NCI-H1417 treated with DMSO at 0.1 percent for 48 hours (cell line): ENCODE data around the gene AJAP1.
"Not testable (repeated sequence)": the region's sequence is repeated elsewhere in the genome, so short reads cannot be mapped to it uniquely, and the experiment has no call there.

Experiments used
- DNase-seq: peaks from one replicate; lab custom pipeline; 2025; lab: John Stamatoyannopoulos, UW

The AJAP1 gene

DNA sequence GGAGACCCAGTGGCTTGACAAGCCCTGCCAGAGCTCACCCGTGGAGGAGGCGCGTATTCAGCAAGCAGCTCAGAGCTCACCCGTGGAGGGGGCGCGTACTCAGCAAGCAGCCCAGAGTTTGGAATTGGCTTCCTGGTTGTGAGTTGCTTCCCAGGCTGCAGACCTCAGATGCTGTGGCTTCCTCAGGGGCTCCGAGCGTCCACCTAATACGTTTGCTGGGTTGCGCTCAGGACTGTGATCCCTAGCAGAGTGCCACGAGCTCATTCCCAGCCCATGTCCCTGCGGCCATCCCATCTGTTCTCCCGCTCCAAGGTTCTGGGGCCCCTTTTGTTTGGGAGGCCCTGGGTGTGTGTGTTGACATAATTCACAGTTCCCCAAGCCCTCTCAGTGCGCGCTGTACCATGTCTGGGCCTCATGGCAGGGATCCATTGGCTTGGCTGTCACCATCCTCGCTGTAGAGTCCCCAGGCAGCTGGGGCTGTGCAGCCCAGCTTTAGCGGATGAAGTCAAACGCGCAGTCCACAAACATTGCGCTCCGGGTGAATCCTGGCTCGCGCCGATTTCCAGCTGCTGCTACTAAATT lies 3.6 kb downstream of the AJAP1 start:
- DNase-seq, result no peak

DNA sequence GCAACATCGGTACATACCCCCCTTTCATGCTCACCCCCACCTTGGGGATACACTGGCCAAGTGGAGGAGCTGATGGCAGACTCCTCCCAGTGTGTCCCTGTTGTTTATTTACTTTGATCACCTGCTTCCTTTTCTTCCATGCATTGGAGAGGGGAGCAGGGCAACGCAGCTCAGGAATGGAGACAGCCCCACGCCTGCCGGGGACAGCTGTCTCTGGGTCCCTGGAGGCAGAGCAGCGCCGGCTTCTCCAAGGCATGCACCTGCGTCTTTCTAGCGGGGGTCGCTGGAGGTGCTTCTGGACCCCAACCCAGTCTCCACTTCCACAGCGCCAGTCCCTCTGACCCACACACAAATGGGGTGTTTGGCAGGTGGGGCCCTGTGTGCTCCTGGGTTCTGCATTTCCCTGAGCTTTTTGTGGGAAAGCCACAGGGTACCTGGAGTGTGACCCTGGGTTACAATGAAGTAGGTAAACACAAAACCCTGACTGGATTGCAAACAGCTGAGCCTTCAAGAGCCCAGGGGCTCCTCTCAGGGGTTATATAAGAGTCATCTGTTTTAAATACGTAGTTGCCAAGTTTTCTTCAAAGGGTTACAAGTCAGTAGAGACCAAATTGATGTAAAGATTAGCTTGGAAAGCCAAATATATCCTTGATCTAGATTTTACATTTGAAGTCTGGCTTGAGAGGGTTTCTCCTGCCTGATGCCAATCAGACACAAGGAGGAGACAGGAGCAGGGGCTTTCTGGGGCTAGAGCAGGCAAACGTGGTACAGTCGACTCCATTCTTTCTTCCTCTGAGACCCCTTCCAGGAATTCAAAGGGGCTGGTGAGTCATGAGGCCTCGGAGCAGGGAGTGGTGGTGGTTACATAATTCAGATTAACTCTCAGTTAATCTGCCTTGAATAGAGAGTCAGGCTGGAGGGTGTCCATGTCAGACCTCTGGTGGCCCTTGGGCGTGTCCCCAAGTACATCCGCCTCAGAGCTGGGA lies 4.5 kb downstream of the AJAP1 start:
- no peak for DNase-seq

DNA sequence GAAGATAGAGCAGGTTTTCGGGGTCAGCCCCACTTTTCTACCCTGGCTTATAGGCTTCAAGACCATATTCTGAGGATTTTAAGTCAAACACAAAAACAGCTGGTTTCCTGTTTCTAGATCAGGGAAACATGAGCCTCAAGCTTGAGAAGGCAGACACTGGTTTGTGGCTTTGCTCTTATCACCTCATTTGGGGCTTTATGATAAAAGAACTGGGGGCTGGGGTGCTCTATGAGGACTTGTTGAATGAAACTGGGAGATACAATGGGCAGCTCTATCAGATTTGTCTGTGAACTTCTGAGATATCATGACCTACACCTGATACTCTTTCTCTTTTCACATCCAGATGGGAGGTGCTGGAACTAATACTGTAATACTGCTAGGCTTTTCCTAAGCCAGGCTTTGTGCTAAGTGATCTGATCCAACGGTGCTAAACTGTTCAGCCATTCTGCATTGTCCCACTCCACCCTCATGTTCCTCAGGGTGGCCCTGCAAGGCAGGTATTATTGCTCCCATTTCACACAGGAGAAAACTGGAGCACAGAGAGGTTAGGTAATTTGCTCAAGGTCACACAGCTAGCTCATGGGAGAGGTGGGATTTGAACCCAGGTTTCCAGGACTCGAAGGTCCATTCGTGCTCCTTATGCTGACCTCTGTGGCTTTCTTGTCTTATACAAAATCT lies 6.6 kb downstream of the AJAP1 start:
- no peak for DNase-seq

DNA sequence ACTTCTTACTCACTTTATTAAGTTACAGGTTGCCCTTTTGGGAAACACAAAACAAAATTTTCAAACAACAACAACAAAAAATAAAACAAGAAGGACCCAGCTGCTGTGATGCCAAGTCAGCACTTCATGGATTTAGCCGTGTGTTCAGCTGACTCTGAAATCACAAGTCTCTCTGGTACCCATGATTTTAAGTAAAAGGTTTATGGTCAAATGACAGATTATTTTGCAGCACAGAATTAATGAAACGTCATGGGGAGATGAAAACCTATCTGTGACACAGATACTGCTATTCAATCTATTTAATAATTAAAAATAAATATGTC lies 7.1 kb downstream of the AJAP1 start:
- no peak for DNase-seq

DNA sequence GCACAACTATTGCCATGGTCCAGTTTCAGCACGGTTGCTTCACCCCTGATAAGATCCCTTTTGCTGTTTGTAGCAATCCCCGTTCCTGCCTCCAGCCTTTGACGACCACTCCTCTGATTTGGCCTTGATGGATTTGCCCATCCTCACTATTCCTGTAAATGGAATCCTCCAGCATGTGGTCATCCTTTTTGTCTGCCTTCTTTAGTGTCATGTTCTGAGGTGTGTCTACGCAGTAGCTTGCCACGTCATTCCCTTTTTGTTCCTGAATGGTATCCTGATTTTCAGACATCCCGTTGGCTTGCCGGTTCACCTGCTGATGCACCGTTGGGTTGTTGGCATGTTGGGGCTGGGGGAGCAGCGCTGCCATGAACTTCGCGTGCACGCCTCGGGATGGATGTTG lies 7.8 kb downstream of the AJAP1 start:
- DNase-seq, result no peak

DNA sequence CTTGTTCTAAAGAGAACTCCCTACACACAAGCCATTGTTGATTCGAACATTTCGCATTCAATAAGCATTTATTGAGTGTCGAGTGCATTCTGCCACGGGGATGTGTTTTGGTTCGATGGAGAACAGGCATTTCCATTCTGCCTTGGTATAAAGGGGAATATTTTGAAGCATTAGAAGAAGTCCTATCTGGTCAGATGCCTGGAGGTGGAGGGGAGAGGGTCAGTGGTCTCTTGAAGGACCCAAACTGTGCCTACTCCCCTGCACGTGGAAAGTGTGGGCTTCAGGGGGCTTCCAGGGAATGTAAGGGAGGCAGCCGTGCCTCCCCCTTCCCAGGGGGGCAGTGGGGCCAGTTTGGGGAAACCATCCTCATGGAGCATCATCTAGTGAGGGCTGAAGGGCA lies 8.3 kb downstream of the AJAP1 start:
- no peak for DNase-seq

DNA sequence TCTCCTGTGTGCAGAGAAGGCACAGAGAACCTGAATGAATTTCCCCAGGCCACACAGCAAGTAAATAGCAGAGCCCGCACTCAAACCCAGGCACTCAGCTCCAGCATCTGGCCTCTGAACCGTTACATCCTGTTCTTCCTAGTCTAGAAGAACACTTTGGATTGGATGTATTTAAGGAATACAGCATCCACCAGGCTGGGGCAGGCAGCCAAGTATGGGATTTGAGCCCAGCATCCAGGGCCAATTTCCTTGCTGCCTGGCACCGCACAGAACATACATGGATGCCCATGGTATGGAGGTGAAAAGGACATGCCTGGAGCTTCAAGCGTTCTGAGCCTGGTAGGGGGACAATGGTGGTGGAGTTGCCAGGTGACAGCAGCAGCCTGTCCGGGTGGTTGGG lies 9.7 kb downstream of the AJAP1 start:
- no peak for DNase-seq

DNA sequence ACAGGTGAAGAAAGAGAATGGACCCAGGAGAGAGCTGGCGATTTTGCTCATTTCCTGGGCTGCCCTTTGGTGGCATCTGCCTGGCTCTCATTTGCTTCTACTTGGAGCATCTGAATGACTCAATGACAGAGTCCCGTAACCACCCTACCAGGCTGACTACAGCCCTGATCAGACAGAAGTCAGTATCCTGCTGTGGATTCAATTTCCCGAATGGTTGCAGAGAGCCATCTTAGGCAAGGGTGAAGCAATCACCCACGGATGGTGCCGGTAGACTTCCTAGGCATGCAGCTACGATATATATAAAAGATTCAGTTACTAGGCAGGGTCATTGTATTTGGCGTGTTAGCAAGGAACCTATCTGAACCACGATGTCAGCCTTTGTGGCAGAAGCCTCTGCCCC lies 10.2 kb downstream of the AJAP1 start:
- no peak for DNase-seq

DNA sequence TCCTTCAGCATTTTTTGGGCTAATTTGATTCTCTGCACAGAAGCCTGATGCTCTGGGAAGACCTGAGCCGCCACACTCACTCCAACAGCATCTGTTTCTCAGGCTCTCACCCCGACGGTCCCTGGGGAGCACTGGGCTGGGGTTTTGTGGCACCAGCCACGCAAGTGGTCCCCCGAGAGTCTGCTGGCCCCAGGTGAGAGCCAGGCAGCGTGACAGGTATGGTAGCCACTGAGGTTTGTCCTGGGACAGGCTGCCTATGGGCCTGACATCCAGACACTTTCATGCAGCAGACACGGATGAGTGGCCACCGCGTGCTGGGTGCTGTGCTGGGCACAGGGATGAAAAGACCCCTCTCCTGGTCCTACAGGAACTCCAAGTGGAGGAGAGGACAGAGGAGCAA lies 11.0 kb downstream of the AJAP1 start:
- no peak for DNase-seq

DNA sequence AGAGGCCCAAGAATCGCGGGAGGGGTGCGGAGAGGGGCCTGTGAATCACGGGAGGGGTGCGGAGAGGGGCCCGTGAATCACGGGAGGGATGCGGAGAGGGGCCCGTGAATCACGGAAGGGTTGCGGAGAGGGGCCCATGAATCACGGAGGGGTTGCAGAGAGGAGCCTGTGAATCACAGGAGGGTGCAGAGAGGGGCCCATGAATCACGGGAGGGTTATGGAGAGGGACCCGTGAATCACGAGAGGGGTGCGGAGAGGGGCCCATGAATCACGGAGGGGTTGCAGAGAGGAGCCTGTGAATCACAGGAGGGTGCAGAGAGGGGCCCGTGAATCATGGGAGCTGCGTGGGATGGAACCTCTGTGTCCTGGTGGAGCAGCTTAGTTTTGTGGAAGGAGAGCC lies 12.3 kb downstream of the AJAP1 start:
- DNase-seq, result not testable (repeated sequence)

DNA sequence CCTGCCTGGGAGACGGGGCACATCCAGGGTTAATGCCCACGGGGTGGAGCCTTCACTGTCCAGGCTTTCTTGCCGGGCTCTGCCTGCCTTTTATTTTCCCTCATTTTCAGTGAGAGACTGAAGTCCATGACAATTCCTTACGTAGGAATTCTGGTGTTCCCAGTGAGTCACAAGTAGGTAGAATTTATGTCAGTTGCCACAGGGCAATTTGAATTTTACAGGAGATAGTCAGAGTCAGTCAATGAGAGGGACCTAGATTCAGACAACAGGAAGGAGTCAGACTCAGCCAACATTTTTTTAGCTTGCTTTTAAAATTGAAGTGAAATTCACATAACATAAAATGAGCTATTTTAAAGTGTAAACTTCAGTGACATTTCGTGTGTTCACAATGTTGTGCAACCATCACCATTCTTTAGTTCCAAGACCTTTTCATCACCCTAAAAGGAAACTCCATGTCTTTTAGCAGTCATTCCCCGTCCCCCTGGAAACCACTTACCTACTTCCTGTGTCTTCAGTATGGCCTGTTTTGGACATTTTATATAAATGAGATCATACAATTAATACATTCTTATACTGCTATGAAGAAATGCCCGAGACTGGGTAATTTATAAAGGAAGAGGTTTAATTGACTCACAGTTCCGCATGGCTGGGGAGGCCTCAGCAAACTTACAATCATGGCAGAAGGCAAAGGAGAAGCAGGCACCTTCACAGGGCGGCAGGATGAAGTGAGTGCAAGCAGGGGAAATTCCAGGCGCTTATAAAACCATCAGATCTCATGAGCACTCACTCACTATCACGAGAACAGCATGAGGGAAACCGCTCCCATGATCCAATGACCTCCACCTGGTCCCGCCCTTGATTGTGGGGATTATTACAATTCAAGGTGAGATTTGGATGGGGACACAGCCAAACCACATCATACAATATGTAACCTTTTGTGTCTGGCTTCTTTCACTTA lies 14.6 kb downstream of the AJAP1 start:
- no peak for DNase-seq

DNA sequence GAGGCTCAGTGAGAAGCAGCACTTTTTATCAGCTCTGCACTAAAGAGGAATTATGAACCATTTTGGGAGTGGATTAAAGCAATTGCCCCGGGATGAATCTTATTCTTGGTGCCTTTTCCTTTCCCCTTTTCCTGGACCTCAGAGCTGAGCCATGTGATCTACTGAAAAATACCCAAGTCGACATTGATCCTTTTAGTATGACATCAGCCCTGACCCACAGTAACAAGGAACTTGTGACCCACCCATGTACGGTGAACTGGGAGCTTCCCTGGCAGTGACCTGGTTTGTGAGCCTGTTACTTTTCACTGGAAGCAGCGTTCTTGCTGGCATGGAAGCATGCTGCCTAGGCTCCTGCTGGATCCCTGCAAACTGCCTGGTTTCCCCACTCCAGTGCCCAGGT lies 15.9 kb downstream of the AJAP1 start:
- no peak for DNase-seq

DNA sequence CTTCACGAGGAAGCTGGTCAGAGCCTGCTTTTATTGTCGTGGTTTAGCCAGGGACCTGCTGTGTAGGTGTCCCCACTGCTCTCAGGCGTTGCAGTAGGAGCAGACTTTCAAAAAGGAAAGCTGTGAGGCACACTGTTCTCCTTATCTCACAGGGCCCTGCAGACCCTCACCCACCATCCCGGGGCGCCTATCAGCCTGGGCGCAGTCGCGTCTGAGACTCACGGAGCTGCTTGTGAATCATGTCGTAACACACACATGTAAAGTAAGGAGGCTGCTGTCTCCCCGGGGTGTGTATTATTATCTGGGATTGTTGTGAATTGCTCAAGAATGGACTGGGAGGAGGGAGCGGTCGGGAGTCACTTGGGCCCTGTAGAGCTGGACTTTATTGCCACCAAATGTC lies 17.4 kb downstream of the AJAP1 start:
- DNase-seq, result no peak

DNA sequence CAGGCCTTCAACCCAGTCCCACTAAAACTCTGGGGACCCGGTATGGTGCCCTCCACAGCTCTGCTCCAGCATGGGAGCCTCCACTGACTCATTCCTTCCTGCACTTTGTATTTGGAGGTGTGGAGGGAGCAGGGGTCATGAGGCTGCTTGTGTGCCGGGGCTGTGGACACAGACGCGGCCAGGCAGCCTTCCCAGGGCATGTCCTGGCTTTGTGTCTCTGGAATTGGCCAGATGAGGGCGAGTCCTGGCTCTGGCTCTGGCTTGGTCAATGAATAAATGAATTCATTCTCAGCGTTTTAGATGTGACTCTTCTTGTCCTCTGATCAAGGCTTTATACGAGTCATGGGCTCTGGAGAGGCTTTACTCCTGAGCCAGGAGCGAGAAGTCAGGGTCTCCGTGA lies 19.1 kb downstream of the AJAP1 start:
- DNase-seq, result no peak

DNA sequence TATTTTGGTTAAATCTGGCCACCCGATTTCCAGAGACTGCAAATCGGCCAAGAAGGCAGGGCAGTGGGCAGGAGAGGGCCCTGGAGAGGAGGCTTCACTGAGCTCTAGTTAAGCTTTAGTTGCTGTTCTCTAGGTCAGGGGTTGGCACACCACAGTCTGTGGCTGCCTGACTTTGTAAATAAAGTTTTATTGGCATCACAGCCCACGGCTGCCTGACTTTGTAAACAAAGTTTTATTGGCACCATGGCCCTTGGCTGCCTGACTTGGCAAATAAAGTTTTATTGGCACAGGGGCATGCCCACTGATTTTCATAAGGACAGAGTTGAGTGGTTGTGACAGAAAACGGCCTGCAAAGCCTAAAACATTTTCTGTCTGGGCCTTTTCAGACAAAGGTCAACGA lies 19.7 kb downstream of the AJAP1 start:
- DNase-seq, result no peak

DNA sequence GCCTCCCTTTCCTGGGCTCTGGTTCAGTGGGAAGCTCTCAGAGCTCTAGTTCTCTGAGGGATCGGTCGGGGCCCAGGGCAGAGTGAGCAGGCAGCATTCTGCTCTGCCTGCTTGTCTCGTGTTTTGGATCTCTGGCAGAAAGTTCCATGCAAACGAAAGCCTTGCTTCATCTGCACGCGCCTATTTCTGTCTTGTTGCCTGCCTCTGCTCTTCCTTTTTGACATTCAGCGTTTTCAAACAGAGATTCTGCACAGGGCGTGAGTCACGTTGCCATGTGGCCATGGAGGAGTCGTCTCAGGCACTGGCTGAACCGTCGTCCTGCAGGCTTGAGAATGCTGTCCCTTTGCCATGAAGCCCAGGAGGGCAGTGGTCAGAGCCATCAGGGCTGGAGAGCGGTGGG lies 20.3 kb downstream of the AJAP1 start:
- DNase-seq, result no peak

DNA sequence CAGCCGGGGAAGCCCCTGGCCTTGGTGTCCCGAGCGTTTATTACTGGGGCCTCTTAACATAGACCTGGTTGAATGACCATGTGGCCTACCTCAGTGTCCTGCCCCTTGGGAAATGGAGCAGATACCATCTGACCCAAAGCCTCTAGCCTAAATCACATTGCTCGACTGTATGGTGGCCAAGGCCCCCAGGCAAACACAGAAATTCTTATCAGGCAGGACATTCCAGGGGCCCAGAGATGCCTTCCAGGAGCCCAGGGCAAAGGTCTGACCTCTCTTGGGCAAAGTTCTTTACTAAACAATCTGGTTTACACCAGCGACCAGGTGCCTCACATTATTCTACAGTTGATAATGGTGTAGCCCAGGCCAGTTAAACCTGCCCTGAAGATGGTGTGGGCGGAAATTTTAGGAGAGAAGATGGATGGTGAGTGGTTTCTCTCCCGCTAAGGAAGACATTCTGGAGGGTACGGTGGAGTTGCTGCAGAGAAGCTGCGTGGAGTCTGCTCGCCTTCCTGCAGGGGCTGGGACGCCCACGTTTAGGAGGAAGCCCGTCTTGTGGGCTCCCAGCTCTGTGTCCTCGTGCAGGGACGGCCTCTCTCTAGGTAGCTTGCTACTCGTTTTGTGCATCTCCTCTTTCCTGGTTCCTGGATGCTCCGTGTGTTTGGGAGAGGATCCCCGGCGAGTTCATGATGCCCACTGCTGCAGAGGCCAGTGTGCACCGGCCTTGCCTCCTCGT lies 21.2 kb downstream of the AJAP1 start:
- DNase-seq, result no peak

DNA sequence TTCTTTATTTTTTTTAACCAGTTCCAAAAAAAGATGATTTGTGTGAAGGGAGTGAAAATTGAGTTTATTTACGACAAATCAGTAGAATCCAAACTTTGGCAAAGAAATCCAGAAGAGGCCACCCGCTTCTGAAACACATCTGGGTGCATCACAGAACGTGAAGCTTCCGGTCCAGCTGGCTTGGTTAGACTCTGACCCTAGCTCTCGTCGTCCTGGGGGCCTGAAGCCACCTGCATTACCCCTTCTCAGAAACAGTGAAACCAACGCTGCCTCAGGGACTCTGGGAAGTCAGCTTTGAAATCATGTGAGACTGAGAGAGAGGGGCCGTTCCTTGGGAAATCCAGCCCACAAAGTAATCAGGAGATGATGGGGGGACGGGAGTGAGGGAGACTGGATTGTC lies 21.8 kb downstream of the AJAP1 start:
- no peak for DNase-seq

DNA sequence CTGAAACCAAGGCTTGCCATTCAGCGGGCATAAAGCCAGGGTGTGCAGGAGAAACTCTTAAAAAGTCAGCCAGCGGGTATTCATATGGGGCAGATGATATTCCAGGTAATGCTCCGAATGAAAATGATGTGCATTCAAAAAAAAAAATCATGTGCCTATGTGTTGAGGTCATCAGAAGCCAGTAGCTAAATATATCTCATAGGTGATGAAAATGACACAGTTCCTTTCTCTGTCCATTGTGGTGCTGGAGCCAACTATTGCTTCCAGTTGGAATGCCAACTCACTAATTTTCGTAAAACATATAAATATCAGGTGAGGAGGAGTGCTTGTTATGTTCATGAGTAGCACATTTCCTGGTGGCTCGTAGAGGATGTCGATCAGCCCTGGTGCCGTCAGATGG lies 23.2 kb downstream of the AJAP1 start:
- DNase-seq, result no peak

DNA sequence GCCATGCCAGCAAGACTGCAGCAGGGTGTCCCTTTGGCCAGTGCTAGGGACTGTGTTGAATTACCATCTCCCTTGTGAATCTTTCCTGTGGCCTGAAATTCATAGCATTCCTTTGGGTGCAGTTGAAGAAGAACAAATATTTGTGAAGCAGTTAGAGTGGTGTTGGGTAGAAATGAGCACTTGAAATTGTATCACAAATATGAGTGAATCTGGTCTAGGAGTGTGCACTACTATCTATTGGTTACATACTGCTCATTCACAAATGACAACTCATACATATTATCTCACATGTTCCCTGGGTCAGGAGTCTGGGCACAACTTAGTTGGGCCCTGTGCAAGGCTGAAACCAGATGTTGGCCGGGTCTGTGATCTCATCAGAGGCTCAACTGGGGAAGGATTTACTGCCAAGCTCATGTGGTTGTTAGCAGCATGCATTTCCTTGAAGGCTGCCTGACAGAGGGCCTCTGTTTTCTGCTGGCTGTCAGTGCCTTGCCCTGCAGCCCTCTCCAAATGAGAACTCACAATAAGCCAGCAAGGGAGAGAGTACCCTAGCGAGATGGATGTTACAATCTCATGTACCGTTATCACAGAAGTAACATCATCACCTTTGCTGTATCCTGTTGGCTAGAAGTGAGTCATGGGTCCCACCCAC lies 23.8 kb downstream of the AJAP1 start:
- no peak for DNase-seq

DNA sequence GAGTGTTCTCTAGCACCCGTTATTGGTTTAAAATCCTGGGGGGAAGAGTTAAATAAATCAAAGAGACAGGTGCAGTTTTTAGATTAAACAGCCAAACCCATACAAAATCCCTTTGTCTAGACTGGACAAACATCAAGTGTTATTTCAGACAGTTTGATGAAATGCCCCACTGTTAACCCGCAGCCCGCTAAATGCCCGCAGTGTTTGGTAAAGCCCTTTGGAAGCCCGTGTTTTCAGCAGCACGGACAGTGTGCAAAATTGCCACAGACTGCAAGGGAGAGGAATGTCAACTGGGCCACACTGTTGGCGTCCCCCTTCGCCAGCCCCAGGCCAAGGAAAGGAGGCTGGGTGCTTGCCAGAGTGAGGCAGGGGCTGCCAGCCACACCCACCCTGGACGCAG lies 26.6 kb downstream of the AJAP1 start:
- DNase-seq, result no peak
